K562 (cell line): ENCODE results near the gene PTK7. TPM values are rescaled to one million over a fixed set of nuclear protein-coding genes. Genes with fewer than 3 reads are reported as not detected.
A peak's percentile ranks its signal among the peaks of the same experiment; 100 is the strongest.

Experiments
- ARNT ChIP-seq, 2 experiments: fragments of 450-650 bp; IDR thresholded peaks; 2 replicates each; pipeline ENCODE4 v1.6.1; 2016; ENCODE audit warnings: mild to moderate bottlenecking in 1 of 2
- CTCF ChIP-seq, 3 experiments: IDR thresholded peaks in 2 of 3; conservative IDR thresholded peaks in 1 of 3; 2 replicates each; pipeline ENCODE4 v1.5.1; 2011 to 2012; ENCODE audit warnings: low read length in 3 of 3, mild to moderate bottlenecking in 3 of 3, control low read depth in 2 of 3, improper control_type of control experiment in 1 of 3, inconsistent platforms in 1 of 3, low read depth in 1 of 3, mixed read lengths in 1 of 3, moderate library complexity in 1 of 3; ENCODE audit not compliant: insufficient read depth in 2 of 3
- FOXJ2 ChIP-seq: fragments of 200-800 bp; sonication (Bioruptor generic); IDR thresholded peaks from 2 replicates; pipeline ENCODE4 v1.6.1; 2016; ENCODE audit warnings: missing genetic modification characterization, missing compliant biosample characterization
- HDAC3 ChIP-seq: fragments of 450-650 bp; IDR thresholded peaks from 2 replicates; pipeline ENCODE4 v1.6.1; 2018; ENCODE audit warnings: borderline replicate concordance, mild to moderate bottlenecking, moderate library complexity; ENCODE audit not compliant: partially characterized antibody
- NFYB ChIP-seq: IDR thresholded peaks from 2 replicates; pipeline ENCODE4 v1.6.1; 2011; ENCODE audit warnings: mild to moderate bottlenecking, moderate library complexity; ENCODE audit not compliant: insufficient read length; ENCODE audit errors: extremely low read depth
- RAD51 ChIP-seq: fragments of 450-650 bp; IDR thresholded peaks from 2 replicates; pipeline ENCODE4 v1.7.1; 2016; ENCODE audit warnings: low read depth, mild to moderate bottlenecking, borderline replicate concordance
- RB1 ChIP-seq: fragments of 450-650 bp; IDR thresholded peaks from 2 replicates; pipeline ENCODE4 v1.6.1; 2017; ENCODE audit warnings: low read depth, mild to moderate bottlenecking
- SRF ChIP-seq, 2 experiments: fragments of 250-450, 450-650 bp in 1 of 2; sonication (Bioruptor Pico) in 1 of 2; sonication (generic) in 1 of 2; formaldehyde crosslinking; IDR thresholded peaks; 2 replicates each; pipeline versions ENCODE4 v1.5.0 to v1.5.1; 2020 to 2022; ENCODE audit warnings: mild to moderate bottlenecking in 1 of 2, missing genetic modification reagents in 1 of 2
- TAF7 ChIP-seq: fragments of 450-650 bp; IDR thresholded peaks from 2 replicates; pipeline ENCODE4 v1.6.1; 2016; ENCODE audit warnings: missing genetic modification characterization, missing compliant biosample characterization
- TRIM25 ChIP-seq: fragments of 450-650 bp; IDR thresholded peaks from 2 replicates; pipeline ENCODE4 v1.7.0; 2016; ENCODE audit warnings: borderline replicate concordance
- ZBTB40 ChIP-seq, 2 experiments: fragments of 450-650 bp in 1 of 2; sonication (generic) in 1 of 2; formaldehyde crosslinking in 1 of 2; IDR thresholded peaks; 2 replicates each; pipeline versions ENCODE4 v1.7.1 to v1.9.0; 2016 to 2022; ENCODE audit warnings: inconsistent platforms in 1 of 2, mild to moderate bottlenecking in 1 of 2, missing genetic modification reagents in 1 of 2
- ZNF57 ChIP-seq: fragments of 450-650 bp; formaldehyde crosslinking; IDR thresholded peaks from 2 replicates; pipeline ENCODE4 v1.4.0; 2020; ENCODE audit warnings: mild to moderate bottlenecking, moderate library complexity
- polyA plus RNA-seq, 8 experiments: library from polyadenylated mRNA; depleted of rRNA in 4 of 8; stranded (reverse) in 5 of 8; unstranded in 3 of 8; fragments of >200 nt; fragmentation: Nextera tagmentation in 2 of 8; fragmentation: Illumina TruSeq in 1 of 8; extraction: Ambion mirVana in 2 of 8; extraction: Trizol in 1 of 8; gene quantifications; 2 replicates each; pipeline versions ENCODE4 v1.2.1 to v1.2.3, GENCODE V29; 2011 to 2014; ENCODE audit warnings: inconsistent platforms in 1 of 8, missing spikeins in 1 of 8
- total RNA-seq, 7 experiments: library from RNA; depleted of rRNA in 6 of 7; stranded (reverse); fragments of >200 nt in 6 of 7; fragmentation: Illumina TruSeq in 2 of 7; extraction: Trizol in 2 of 7; gene quantifications; 2 replicates each; pipeline versions ENCODE4 v1.2.1 to v1.2.3, GENCODE V29; 2011 to 2021; ENCODE audit warnings: low replicate concordance in 1 of 7

PTK7 gene
- total and polyA plus RNA-seq, 9 of the 15 experiments (the other 6 are each of a cell fraction or from before 2014, with no cell fraction given), result 0.20 to 6.8 (median 4.2) TPM

DNA sequence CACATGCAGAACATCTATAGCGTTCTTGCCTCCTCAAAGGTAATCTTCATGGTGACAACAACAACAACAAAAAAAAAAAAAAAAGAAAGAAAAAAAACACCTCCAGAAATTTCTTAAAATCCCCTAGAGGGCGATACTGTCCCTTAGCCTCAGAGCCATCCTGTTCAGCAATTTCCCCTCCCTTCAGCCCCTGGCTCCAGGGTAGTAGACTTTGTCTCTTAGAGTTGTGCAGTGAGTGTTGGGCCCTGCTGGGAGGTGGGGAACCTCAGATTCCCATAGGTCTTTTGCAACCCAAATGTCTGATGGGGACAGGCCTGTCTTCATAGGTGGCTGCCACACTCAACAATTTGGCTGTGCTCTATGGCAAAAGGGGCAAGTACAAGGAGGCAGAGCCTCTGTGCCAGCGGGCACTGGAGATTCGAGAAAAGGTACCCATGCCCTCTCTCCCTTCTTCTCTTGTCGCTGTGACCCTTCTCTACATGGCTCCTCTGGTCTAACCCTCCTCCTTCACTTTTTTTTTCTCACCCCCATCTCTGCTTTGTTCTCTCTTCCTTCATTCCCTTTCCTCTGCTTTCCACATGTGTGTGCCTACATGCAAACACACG lies 6.0 kb upstream of the PTK7 start (continued):
- no peak for TF ChIP-seq ZNF57
- peak; percentile 39; the same call in 1 of the 2 replicates for TF ChIP-seq ZBTB40 (IDR thresholded peaks at IDR 0.05)
- no peak for TF ChIP-seq ZBTB40 (CRISPR knock-in tag; IDR thresholded peaks at IDR 0.05)
- no peak for TF ChIP-seq TRIM25
- no peak for TF ChIP-seq NFYB
- no peak for TF ChIP-seq HDAC3
- TF ChIP-seq TAF7 (tag), result no peak
- TF ChIP-seq CTCF (IDR thresholded peaks at IDR 0.05 in 2 of 3, conservative IDR thresholded peaks at IDR 0.05 in 1 of 3; ENCODE audit: insufficient read depth in 2 of 3, low read depth in 1 of 3, low read length in 3 of 3), result peak; percentile 69 to 94 (median 82)
- TF ChIP-seq ARNT (IDR thresholded peaks at IDR 0.05), result 0 out of 4 replicates have a peak, but pooled peaks of 1 of the 2 experiments have one; percentile 32
- TF ChIP-seq FOXJ2 (tag), result peak; percentile 75; the same call in 1 of the 2 replicates
- TF ChIP-seq RAD51, result no peak
- TF ChIP-seq RB1, result 0 out of 2 replicates have a peak, but pooled peaks have one; percentile 13
- TF ChIP-seq SRF (CRISPR knock-in tag; IDR thresholded peaks at IDR 0.05), result no peak
